Liver (tissue), 9 donors: ENCODE data around the gene B4GALT1. TPM values are rescaled to one million over a fixed set of nuclear protein-coding genes. Genes with fewer than 3 reads are reported as not detected.

Experiments used
- DNase-seq: peaks from one replicate; pipeline ENCODE4 v3.0.0-alpha.2; 2017; ENCODE audit warnings: low spot score
- H3K27ac ChIP-seq, 2 donors: one replicate each; pipeline ENCODE4 v1.7.0; 2013; ENCODE audit warnings: inconsistent platforms in 2 of 2, low read length in 2 of 2, control low read depth in 1 of 2, low read depth in 1 of 2, mild to moderate bottlenecking in 1 of 2
- H3K27me3 ChIP-seq, 4 donors: one replicate each; pipeline versions ENCODE4 v1.6.1 to v1.7.0; 2013; ENCODE audit warnings: low read length in 3 of 4, inconsistent platforms in 1 of 4, mild to moderate bottlenecking in 1 of 4, moderate library complexity in 1 of 4; ENCODE audit not compliant: control insufficient read depth in 4 of 4, insufficient read depth in 4 of 4
- H3K36me3 ChIP-seq, 4 donors: one replicate each; pipeline versions ENCODE4 v1.6.1 to v1.7.0; 2013; ENCODE audit warnings: low read length in 3 of 4, mild to moderate bottlenecking in 3 of 4, low read depth in 1 of 4, moderate library complexity in 1 of 4; ENCODE audit not compliant: control insufficient read depth in 4 of 4, insufficient read depth in 3 of 4
- H3K4me1 ChIP-seq, 4 donors: one replicate each; pipeline versions ENCODE4 v1.6.1 to v1.7.0; 2013; ENCODE audit warnings: low read length in 3 of 4, mild to moderate bottlenecking in 3 of 4, moderate library complexity in 1 of 4; ENCODE audit not compliant: control insufficient read depth in 4 of 4, insufficient read depth in 4 of 4
- H3K4me3 ChIP-seq, 3 donors: one replicate each; pipeline versions ENCODE4 v1.6.1 to v1.7.0; 2013; ENCODE audit warnings: low read length in 3 of 3, control low read depth in 1 of 3, low read depth in 1 of 3, mild to moderate bottlenecking in 1 of 3
- H3K9ac ChIP-seq, 2 donors: one replicate each; pipeline ENCODE4 v1.7.0; 2013; ENCODE audit warnings: low read length in 2 of 2, mild to moderate bottlenecking in 2 of 2, moderate library complexity in 2 of 2, control low read depth in 1 of 2, low read depth in 1 of 2
- H3K9me3 ChIP-seq, 4 donors: one replicate each; pipeline versions ENCODE4 v1.6.1 to v1.7.0; 2013; ENCODE audit warnings: low read length in 3 of 4; ENCODE audit not compliant: control insufficient read depth in 4 of 4
- ATF3 ChIP-seq: IDR thresholded peaks from 2 replicates; pipeline ENCODE4 v1.6.1; 2016; ENCODE audit warnings: antibody characterized with exemption
- FOXA1 ChIP-seq: IDR thresholded peaks from 2 replicates; pipeline ENCODE4 v1.6.1; 2016; ENCODE audit warnings: antibody characterized with exemption
- HNF4A ChIP-seq, 2 donors: conservative IDR thresholded peaks; 2 replicates each; pipeline ENCODE4 v1.6.1; 2016; ENCODE audit warnings: antibody characterized with exemption in 2 of 2, mild to moderate bottlenecking in 2 of 2
- HNF4G ChIP-seq: IDR thresholded peaks from 2 replicates; pipeline ENCODE4 v1.6.1; 2016; ENCODE audit warnings: antibody characterized with exemption
- JUND ChIP-seq, 2 donors: IDR thresholded peaks; 2 replicates each; pipeline ENCODE4 v1.6.1; 2016; ENCODE audit warnings: antibody characterized with exemption in 2 of 2
- MAX ChIP-seq: IDR thresholded peaks from 2 replicates; pipeline ENCODE4 v1.6.1; 2016; ENCODE audit warnings: antibody characterized with exemption
- NR2F2 ChIP-seq: IDR thresholded peaks from 2 replicates; pipeline ENCODE4 v1.6.1; 2016; ENCODE audit warnings: antibody characterized with exemption
- RAD21 ChIP-seq, 2 donors: IDR thresholded peaks; 2 replicates each; pipeline ENCODE4 v1.6.1; 2016; ENCODE audit warnings: antibody characterized with exemption in 2 of 2, mild to moderate bottlenecking in 2 of 2
- REST ChIP-seq: IDR thresholded peaks from 2 replicates; pipeline ENCODE4 v1.6.1; 2016; ENCODE audit warnings: antibody characterized with exemption, mild to moderate bottlenecking
- SP1 ChIP-seq: IDR thresholded peaks from 2 replicates; pipeline ENCODE4 v1.6.1; 2018; ENCODE audit warnings: antibody characterized with exemption, mild to moderate bottlenecking
- TAF1 ChIP-seq: conservative IDR thresholded peaks from 2 replicates; pipeline ENCODE4 v1.6.1; 2016; ENCODE audit warnings: antibody characterized with exemption, mild to moderate bottlenecking
- YY1 ChIP-seq: IDR thresholded peaks from 2 replicates; pipeline ENCODE4 v1.6.1; 2016; ENCODE audit warnings: antibody characterized with exemption, mild to moderate bottlenecking
- WGBS: extraction: QIAGEN DNeasy Blood & Tissue Kit; methylation state at CpG from one replicate; pipeline ENCODE4 v1.1.7; 2013; 5-methylcytosine and 5-hydroxymethylcytosine counted together
- polyA plus RNA-seq, 2 donors: library from polyadenylated mRNA; stranded (reverse) in 1 of 2; unstranded in 1 of 2; fragments of 200-250 nt in 1 of 2; fragments of >200 nt in 1 of 2; fragmentation: Nextera tagmentation in 1 of 2; extraction: Ambion mirVana in 1 of 2; gene quantifications; one replicate each; pipeline versions ENCODE4 v1.2.1 to v1.2.3, GENCODE V29; 2013 to 2015
- total RNA-seq, 2 donors: library from RNA; depleted of rRNA; stranded (reverse); fragments of >200 nt; gene quantifications; one replicate each; pipeline ENCODE4 v1.2.3, GENCODE V29; 2014
- TF ChIP-seq, protein P1 (sequence below): fragments of 150-350 bp; IDR thresholded peaks from 2 replicates; pipeline ENCODE4 v1.5.1; 2017; ENCODE audit warnings: improper control_type of control experiment, low read depth, low read length; ENCODE audit not compliant: missing input control
- TF ChIP-seq, protein P2 (sequence below): IDR thresholded peaks from 2 replicates; pipeline ENCODE4 v1.6.1; 2016; ENCODE audit warnings: antibody characterized with exemption
- donor health status: healthy.
- donor health status: healthy.
- donor health status: healthy.
- donor health status: healthy.
- donor health status: healthy.

Gene B4GALT1
- total and polyA plus RNA-seq, 4 donors = 25.9 to 59.8 (median 42.7) TPM

GRCh38 chr9:33103501-33104281, 63.4 kb downstream of the B4GALT1 start:
- Histone ChIP-seq H3K9ac (no peak overlapping the region), H3K36me3 (no peaks in the 10 kb centered on the region), H3K27me3 (no peaks in the 10 kb centered on the region), H3K27ac (no peak overlapping the region), H3K4me1 (peaks cover 3 to 15% (median 6%) of the 10 kb centered on the region in 4 donors), H3K4me3 (no peak overlapping the region), H3K9me3 (no peaks in the 10 kb centered on the region)
- TF ChIP-seq TAF1 (no peak), SP1 (no peak), MAX (no peak), HNF4A (conservative IDR thresholded peaks at IDR 0.05) (no peak), HNF4G (no peak), REST (no peak), ATF3 (no peak), NR2F2 (no peak), JUND (IDR thresholded peaks at IDR 0.05) (no peak)
- TF ChIP-seq, protein P1, sequence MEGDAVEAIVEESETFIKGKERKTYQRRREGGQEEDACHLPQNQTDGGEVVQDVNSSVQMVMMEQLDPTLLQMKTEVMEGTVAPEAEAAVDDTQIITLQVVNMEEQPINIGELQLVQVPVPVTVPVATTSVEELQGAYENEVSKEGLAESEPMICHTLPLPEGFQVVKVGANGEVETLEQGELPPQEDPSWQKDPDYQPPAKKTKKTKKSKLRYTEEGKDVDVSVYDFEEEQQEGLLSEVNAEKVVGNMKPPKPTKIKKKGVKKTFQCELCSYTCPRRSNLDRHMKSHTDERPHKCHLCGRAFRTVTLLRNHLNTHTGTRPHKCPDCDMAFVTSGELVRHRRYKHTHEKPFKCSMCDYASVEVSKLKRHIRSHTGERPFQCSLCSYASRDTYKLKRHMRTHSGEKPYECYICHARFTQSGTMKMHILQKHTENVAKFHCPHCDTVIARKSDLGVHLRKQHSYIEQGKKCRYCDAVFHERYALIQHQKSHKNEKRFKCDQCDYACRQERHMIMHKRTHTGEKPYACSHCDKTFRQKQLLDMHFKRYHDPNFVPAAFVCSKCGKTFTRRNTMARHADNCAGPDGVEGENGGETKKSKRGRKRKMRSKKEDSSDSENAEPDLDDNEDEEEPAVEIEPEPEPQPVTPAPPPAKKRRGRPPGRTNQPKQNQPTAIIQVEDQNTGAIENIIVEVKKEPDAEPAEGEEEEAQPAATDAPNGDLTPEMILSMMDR = no peak
- TF ChIP-seq, protein P2, sequence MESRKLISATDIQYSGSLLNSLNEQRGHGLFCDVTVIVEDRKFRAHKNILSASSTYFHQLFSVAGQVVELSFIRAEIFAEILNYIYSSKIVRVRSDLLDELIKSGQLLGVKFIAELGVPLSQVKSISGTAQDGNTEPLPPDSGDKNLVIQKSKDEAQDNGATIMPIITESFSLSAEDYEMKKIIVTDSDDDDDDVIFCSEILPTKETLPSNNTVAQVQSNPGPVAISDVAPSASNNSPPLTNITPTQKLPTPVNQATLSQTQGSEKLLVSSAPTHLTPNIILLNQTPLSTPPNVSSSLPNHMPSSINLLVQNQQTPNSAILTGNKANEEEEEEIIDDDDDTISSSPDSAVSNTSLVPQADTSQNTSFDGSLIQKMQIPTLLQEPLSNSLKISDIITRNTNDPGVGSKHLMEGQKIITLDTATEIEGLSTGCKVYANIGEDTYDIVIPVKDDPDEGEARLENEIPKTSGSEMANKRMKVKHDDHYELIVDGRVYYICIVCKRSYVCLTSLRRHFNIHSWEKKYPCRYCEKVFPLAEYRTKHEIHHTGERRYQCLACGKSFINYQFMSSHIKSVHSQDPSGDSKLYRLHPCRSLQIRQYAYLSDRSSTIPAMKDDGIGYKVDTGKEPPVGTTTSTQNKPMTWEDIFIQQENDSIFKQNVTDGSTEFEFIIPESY = no peak
- WGBS = 94% methylated on average over 8 of the region's 8 CpGs
- peak; percentile 17 for DNase-seq

DNA sequence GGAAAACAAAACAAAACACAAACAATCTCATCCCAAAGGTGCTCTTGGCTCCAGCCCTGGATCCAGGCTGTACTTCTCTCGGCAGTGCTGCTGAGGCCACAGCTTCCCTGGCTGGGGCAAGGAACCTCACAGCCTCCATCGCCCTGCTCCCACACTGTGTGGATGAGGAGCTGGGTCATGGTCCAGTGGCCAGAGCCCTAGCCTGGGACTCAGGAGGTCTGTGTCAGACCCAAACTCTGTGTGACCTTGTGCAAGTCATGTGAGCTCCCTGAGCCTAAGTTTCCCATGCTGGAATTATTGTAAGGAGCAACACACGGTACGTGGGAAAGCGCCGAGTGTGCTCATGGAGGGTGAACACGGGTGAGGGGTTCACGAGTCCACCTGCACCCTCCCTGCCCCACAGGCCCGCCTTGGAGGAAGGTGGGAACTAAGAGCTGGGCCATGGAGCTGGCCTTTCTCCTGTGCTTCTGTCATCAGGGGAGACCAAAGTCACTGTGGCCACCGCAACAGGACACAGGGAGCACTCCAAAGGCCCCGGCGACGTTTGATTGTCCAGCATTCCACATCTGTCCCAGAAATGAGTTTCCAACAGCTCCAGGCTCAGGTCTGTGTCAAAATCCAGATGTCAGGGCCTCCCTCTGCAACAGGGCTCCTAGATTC, 64.5 kb downstream of the B4GALT1 start:
- Histone ChIP-seq H3K27me3 (no peaks in the 10 kb centered on the region), H3K4me1 (peaks cover 0 to 10% (median 4%) of the 10 kb centered on the region in 4 donors), H3K9me3 (no peaks in the 10 kb centered on the region), H3K9ac (no peak overlapping the region), H3K36me3 (no peaks in the 10 kb centered on the region), H3K4me3 (no peak overlapping the region), H3K27ac (no peak overlapping the region)
- whole genome bisulfite sequencing = 97% methylated on average over 13 of the region's 13 CpGs
- no peak for DNase-seq
- no peak for TF ChIP-seq REST
- TF ChIP-seq YY1 = no peak
- no peak for TF ChIP-seq TAF1
- no peak for TF ChIP-seq SP1
- no peak for TF ChIP-seq JUND (IDR thresholded peaks at IDR 0.05)
- no peak for TF ChIP-seq HNF4A (conservative IDR thresholded peaks at IDR 0.05)
- TF ChIP-seq HNF4G = no peak
- TF ChIP-seq MAX = no peak
- TF ChIP-seq RAD21 (IDR thresholded peaks at IDR 0.05) = no peak
- no peak for TF ChIP-seq FOXA1
- TF ChIP-seq, protein P1 = no peak
